H1 (cell line): Measurements from ENCODE around the gene ADIPOR2. TPM values are rescaled to one million over a fixed set of nuclear protein-coding genes. Genes with fewer than 3 reads are reported as not detected.

Source experiments
- ATF2 ChIP-seq: IDR thresholded peaks from 2 replicates; pipeline ENCODE4 v1.6.1; 2012; ENCODE audit warnings: low read length, inconsistent platforms
- BCL11A ChIP-seq, 2 experiments: IDR thresholded peaks; one replicate each; pipeline ENCODE4 v1.6.1; 2011; ENCODE audit warnings: low read depth in 2 of 2, low read length in 2 of 2, mild to moderate bottlenecking in 2 of 2
- KDM4A ChIP-seq: IDR thresholded peaks from one replicate; pipeline ENCODE4 v1.7.1; 2012; ENCODE audit warnings: low read depth, mild to moderate bottlenecking, moderate library complexity, low read length, inconsistent platforms; ENCODE audit not compliant: severe bottlenecking
- PHF8 ChIP-seq: fragments of 200-600 bp; sonication (generic); conservative IDR thresholded peaks from 2 replicates; pipeline ENCODE4 v1.7.1; 2012; ENCODE audit warnings: low read depth, mild to moderate bottlenecking, inconsistent platforms, low read length, moderate library complexity
- SAP30 ChIP-seq: fragments of 300-600 bp; sonication (generic); IDR thresholded peaks from 2 replicates; pipeline ENCODE4 v1.7.1; 2012; ENCODE audit warnings: low read length, moderate library complexity, mild to moderate bottlenecking, inconsistent platforms; ENCODE audit not compliant: insufficient read depth, insufficient replicate concordance
- SUZ12 ChIP-seq: fragments of 200-600 bp; sonication (generic); IDR thresholded peaks from 2 replicates; pipeline ENCODE4 v1.6.1; 2012; ENCODE audit warnings: mild to moderate bottlenecking, inconsistent platforms, low read length, moderate library complexity, mixed read lengths
- polyA plus RNA-seq, 7 experiments: library from polyadenylated mRNA; depleted of rRNA in 3 of 7; stranded (reverse) in 5 of 7; unstranded in 2 of 7; fragments of >200 nt in 5 of 7; fragments of 200-250 nt in 2 of 7; gene quantifications; 1 replicate in 5 of 7; 2 replicates in 1 of 7; 4 replicates in 1 of 7; pipeline versions ENCODE4 v1.2.1 to v1.2.3, GENCODE V29; 2011 to 2013; ENCODE audit warnings: missing spikeins in 2 of 7, mixed read lengths in 2 of 7
- total RNA-seq: library from RNA; stranded (reverse); fragmentation: NEBNext Ultra II Directional; extraction: Animal tissue kit (Norgen Biotek cat#: 25700); gene quantifications from 2 replicates; pipeline ENCODE4 v1.2.1, GENCODE V29; 2021

Gene ADIPOR2
- total and polyA plus RNA-seq, 2 of the 8 experiments (the other 6 are each of a cell fraction or from before 2014, with no cell fraction given), result 17.5 to 50.8 TPM

GRCh38 chr12:1797011-1797901, 106.4 kb downstream of the ADIPOR2 start (continued):
- TF ChIP-seq ATF2 (no peak), PHF8 (0 out of 2 replicates have a peak, but pooled peaks have one; percentile 32), SUZ12 (0 out of 2 replicates have a peak, but pooled peaks have one; percentile 40), BCL11A (IDR thresholded peaks at IDR 0.05; ENCODE audit: low read depth in 2 of 2, low read length in 2 of 2) (no peak), KDM4A (peak; percentile 75), SAP30 (no peak)
